ENCODE data around the gene MYOF. TPM values are rescaled to one million over a fixed set of nuclear protein-coding genes. Genes with fewer than 3 reads are reported as not detected.

MYOF gene
- total RNA-seq, 5 donors from 2014 or later (not counting 1 experiment from before 2014, with no cell fraction given) = 0.65 to 1.1 (median 0.86) TPM

DNA sequence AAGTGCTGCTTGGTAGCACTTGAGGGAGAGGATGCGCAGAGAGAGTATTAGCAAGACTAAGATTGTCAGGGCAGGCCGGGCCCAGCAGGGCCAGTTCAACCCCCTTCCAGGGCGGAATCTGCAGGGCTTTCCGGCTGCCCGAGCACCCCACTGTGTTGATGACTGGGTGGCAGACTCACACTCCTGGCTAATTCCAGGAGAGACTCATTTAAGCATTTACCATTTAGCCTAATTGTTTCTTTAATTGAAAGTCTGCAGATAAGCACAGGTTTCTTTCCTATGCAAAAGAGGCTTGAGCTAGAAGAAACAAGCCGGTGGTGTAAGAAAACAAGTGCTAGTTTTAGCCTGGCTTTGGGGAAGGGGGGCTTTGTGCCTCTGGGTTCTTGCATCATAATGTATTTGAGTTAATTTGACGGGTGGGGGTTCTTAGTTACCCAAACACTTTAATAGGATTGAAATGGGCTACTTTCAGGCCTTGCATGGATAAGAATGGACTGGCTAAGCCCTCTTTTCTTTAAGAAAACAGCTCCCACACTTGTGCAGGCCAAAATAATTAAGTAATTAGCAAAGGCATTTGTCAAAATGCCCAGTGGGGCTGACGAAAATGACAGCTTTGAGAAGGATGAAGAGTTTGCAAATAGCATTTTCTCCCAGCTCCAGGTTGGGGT, 201.3 kb downstream of the MYOF start:
- Histone ChIP-seq H3K4me3 (ENCODE audit: control insufficient read depth in 1 of 2, extremely low read depth in 1 of 2, low read length in 1 of 2) (no peak overlapping the region), H3K27ac (ENCODE audit: low read length) (no peak overlapping the region), H3K9me3 (no peaks in the 10 kb centered on the region), H3K27me3 (replicated peaks in 1 of 2; ENCODE audit: control insufficient read depth in 2 of 2, extremely low read depth in 1 of 2, insufficient read depth in 2 of 2, low read length in 1 of 2) (peaks cover 0 to 6% of the 10 kb centered on the region in 2 experiments), H3K36me3 (ENCODE audit: control insufficient read depth in 2 of 2, extremely low read depth in 1 of 2, insufficient read depth in 1 of 2, low read length in 1 of 2) (no peaks in the 10 kb centered on the region), H3K4me1 (ENCODE audit: control insufficient read depth in 1 of 2, extremely low read depth in 1 of 2, insufficient read depth in 2 of 2, low read length in 2 of 2) (no peaks in the 10 kb centered on the region)
- no CpG with 5 or more reads among the region's 8 CpGs for WGBS (ENCODE audit: insufficient coverage)
- ATAC-seq (replicated peaks in 1 of 4) (no peak), DNase-seq (no peak)
- CTCF ChIA-PET = interaction anchor here (0.5 to 1.2 kb wide), 3 partner anchors 11 to 396 kb away, joined by 3 to 5 read pairs (median 3); no protein-coding TSS in a partner anchor
- POLR2A ChIA-PET = no interaction called here
- Mint-ChIP-seq H3K4me3 (no peak overlapping the region), H3K9me3 (no peaks in the 10 kb centered on the region), H3K27ac (no peak overlapping the region), H3K27me3 (peaks cover 0 to 13% of the 10 kb centered on the region in 2 donors), H3K4me1 (no peaks in the 10 kb centered on the region), H3K36me3 (no peaks in the 10 kb centered on the region)

- CTCF ChIA-PET = no interaction called here
These were observed 201.9 kb downstream of the MYOF start for GRCh38 chr10:93280121-93280698.

GRCh38 chr10:93277360-93277759, 204.8 kb downstream of the MYOF start:
- Mint-ChIP-seq H3K9me3 (no peaks in the 10 kb centered on the region), H3K4me1 (no peaks in the 10 kb centered on the region), H3K4me3 (no peak overlapping the region), H3K27me3 (peaks cover 0 to 8% of the 10 kb centered on the region in 2 donors), H3K36me3 (no peaks in the 10 kb centered on the region), H3K27ac (no peak overlapping the region)
- H3K27ac ChIP-seq (ENCODE audit: low read length) = no peak overlapping the region
- ATAC-seq (replicated peaks in 1 of 4) (no peak), DNase-seq (no peak)
- no peaks in the 10 kb centered on the region for H3K4me1 ChIP-seq (ENCODE audit: control insufficient read depth in 1 of 2, extremely low read depth in 1 of 2, insufficient read depth in 2 of 2, low read length in 2 of 2)
- CTCF ChIA-PET = no interaction called here
- WGBS (ENCODE audit: insufficient coverage) = 86% methylated on average over 1 of the region's 4 CpGs
- H3K4me3 ChIP-seq (ENCODE audit: control insufficient read depth in 1 of 2, extremely low read depth in 1 of 2, low read length in 1 of 2) = no peak overlapping the region
- peaks cover 0 to 6% of the 10 kb centered on the region in 2 experiments for H3K27me3 ChIP-seq (replicated peaks in 1 of 2; ENCODE audit: control insufficient read depth in 2 of 2, extremely low read depth in 1 of 2, insufficient read depth in 2 of 2, low read length in 1 of 2)
- H3K36me3 ChIP-seq (ENCODE audit: control insufficient read depth in 2 of 2, extremely low read depth in 1 of 2, insufficient read depth in 1 of 2, low read length in 1 of 2) = no peaks in the 10 kb centered on the region
- POLR2A ChIA-PET = no interaction called here
- H3K9me3 ChIP-seq = no peaks in the 10 kb centered on the region

More at GRCh38 chr10:93280121-93280698, 201.9 kb downstream of the MYOF start:
- H3K4me1 Mint-ChIP-seq = no peaks in the 10 kb centered on the region
- no peak for ATAC-seq (replicated peaks in 1 of 4)
- no peaks in the 10 kb centered on the region for H3K4me1 ChIP-seq (ENCODE audit: control insufficient read depth in 1 of 2, extremely low read depth in 1 of 2, insufficient read depth in 2 of 2, low read length in 2 of 2)
- POLR2A ChIA-PET = no interaction called here
- H3K27me3 ChIP-seq (replicated peaks in 1 of 2; ENCODE audit: control insufficient read depth in 2 of 2, extremely low read depth in 1 of 2, insufficient read depth in 2 of 2, low read length in 1 of 2) = peaks cover 0 to 6% of the 10 kb centered on the region in 2 experiments
- H3K9me3 ChIP-seq = no peaks in the 10 kb centered on the region
- no peak overlapping the region for H3K4me3 Mint-ChIP-seq
- 88% methylated on average over 6 of the region's 6 CpGs for WGBS (ENCODE audit: insufficient coverage)
- DNase-seq = no peak
- no peaks in the 10 kb centered on the region for H3K9me3 Mint-ChIP-seq
- no peaks in the 10 kb centered on the region for H3K36me3 ChIP-seq (ENCODE audit: control insufficient read depth in 2 of 2, extremely low read depth in 1 of 2, insufficient read depth in 1 of 2, low read length in 1 of 2)
- peaks cover 0 to 13% of the 10 kb centered on the region in 2 donors for H3K27me3 Mint-ChIP-seq
- no peak overlapping the region for H3K27ac Mint-ChIP-seq
- H3K36me3 Mint-ChIP-seq = no peaks in the 10 kb centered on the region
- H3K27ac ChIP-seq (ENCODE audit: low read length) = no peak overlapping the region
- H3K4me3 ChIP-seq (ENCODE audit: control insufficient read depth in 1 of 2, extremely low read depth in 1 of 2, low read length in 1 of 2) = no peak overlapping the region

DNA sequence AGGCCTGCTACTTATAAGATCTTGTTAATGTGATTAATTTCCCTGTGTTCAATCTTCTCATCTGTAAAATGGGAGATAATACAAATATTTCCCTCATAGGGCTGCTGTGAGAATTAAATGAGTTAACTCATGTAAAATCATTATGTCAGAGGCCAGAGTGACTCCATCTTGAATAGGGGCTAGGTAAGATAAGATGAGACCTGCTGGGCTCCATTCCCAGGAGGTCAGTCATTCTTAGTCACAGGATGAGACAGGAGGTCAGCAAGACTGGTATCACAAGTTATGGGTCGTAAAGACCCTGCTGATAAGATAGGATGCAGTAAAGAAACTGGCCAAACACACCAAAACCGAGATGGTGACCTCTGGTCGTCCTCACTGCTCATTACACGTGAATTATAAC, 207.7 kb downstream of the MYOF start:
- ChIA-PET POLR2A (no interaction called here), CTCF (no interaction called here)
- H3K27ac Mint-ChIP-seq = no peak overlapping the region
- H3K27me3 Mint-ChIP-seq = peaks cover 0 to 4% of the 10 kb centered on the region in 2 donors
- Histone ChIP-seq H3K4me3 (ENCODE audit: control insufficient read depth in 1 of 2, extremely low read depth in 1 of 2, low read length in 1 of 2) (no peak overlapping the region), H3K4me1 (ENCODE audit: control insufficient read depth in 1 of 2, extremely low read depth in 1 of 2, insufficient read depth in 2 of 2, low read length in 2 of 2) (no peaks in the 10 kb centered on the region), H3K36me3 (ENCODE audit: control insufficient read depth in 2 of 2, extremely low read depth in 1 of 2, insufficient read depth in 1 of 2, low read length in 1 of 2) (no peaks in the 10 kb centered on the region), H3K27ac (ENCODE audit: low read length) (no peak overlapping the region), H3K27me3 (replicated peaks in 1 of 2; ENCODE audit: control insufficient read depth in 2 of 2, extremely low read depth in 1 of 2, insufficient read depth in 2 of 2, low read length in 1 of 2) (peaks cover 0 to 6% of the 10 kb centered on the region in 2 experiments), H3K9me3 (no peaks in the 10 kb centered on the region)
- ATAC-seq (replicated peaks in 1 of 4) (no peak), DNase-seq (no peak)
- 76% methylated on average over 3 of the region's 4 CpGs for WGBS (ENCODE audit: insufficient coverage)
- no peak overlapping the region for H3K4me3 Mint-ChIP-seq
- no peaks in the 10 kb centered on the region for H3K4me1 Mint-ChIP-seq
- H3K9me3 Mint-ChIP-seq = peaks cover 0 to 5% (median 3%) of the 10 kb centered on the region in 3 donors
- H3K36me3 Mint-ChIP-seq = no peaks in the 10 kb centered on the region

- ChIA-PET CTCF (interaction anchor here in 1 of 2 donors (1.0 kb wide), 1 partner anchor 19 kb away, joined by 4 read pairs; no protein-coding TSS in a partner anchor), POLR2A (interaction anchor here in 1 of 2 donors (0.6 kb wide), 1 partner anchor 84 kb away, joined by 6 read pairs; no protein-coding TSS in a partner anchor)
- H3K27me3 Mint-ChIP-seq = peaks cover 0 to 4% of the 10 kb centered on the region in 2 donors
- no peaks in the 10 kb centered on the region for H3K36me3 ChIP-seq (ENCODE audit: control insufficient read depth in 2 of 2, extremely low read depth in 1 of 2, insufficient read depth in 1 of 2, low read length in 1 of 2)
- 71% methylated on average over 1 of the region's 8 CpGs for WGBS (ENCODE audit: insufficient coverage)
- H3K4me3 Mint-ChIP-seq = no peak overlapping the region
- peaks cover 0 to 6% of the 10 kb centered on the region in 2 experiments for H3K27me3 ChIP-seq (replicated peaks in 1 of 2; ENCODE audit: control insufficient read depth in 2 of 2, extremely low read depth in 1 of 2, insufficient read depth in 2 of 2, low read length in 1 of 2)
- ATAC-seq (replicated peaks in 1 of 4) (no peak), DNase-seq (no peak)
- H3K4me1 ChIP-seq (ENCODE audit: control insufficient read depth in 1 of 2, extremely low read depth in 1 of 2, insufficient read depth in 2 of 2, low read length in 2 of 2) = no peaks in the 10 kb centered on the region
- peaks cover 0 to 11% (median 5%) of the 10 kb centered on the region in 3 donors for H3K9me3 Mint-ChIP-seq
- peaks cover 2 to 10% (median 6%) of the 10 kb centered on the region in 3 donors for H3K4me1 Mint-ChIP-seq
- no peaks in the 10 kb centered on the region for H3K36me3 Mint-ChIP-seq
- no peak overlapping the region for H3K27ac Mint-ChIP-seq
- no peaks in the 10 kb centered on the region for H3K9me3 ChIP-seq
- no peak overlapping the region for H3K27ac ChIP-seq (ENCODE audit: low read length)
- H3K4me3 ChIP-seq (ENCODE audit: control insufficient read depth in 1 of 2, extremely low read depth in 1 of 2, low read length in 1 of 2) = no peak overlapping the region
These were observed 209.1 kb downstream of the MYOF start for GRCh38 chr10:93272884-93273675.

- Mint-ChIP-seq H3K9me3 (peaks cover 0 to 11% (median 5%) of the 10 kb centered on the region in 3 donors), H3K27ac (no peak overlapping the region), H3K36me3 (no peaks in the 10 kb centered on the region), H3K4me3 (no peak overlapping the region), H3K4me1 (peaks cover 2 to 11% (median 6%) of the 10 kb centered on the region in 3 donors), H3K27me3 (no peaks in the 10 kb centered on the region)
- H3K4me1 ChIP-seq (ENCODE audit: control insufficient read depth in 1 of 2, extremely low read depth in 1 of 2, insufficient read depth in 2 of 2, low read length in 2 of 2) = no peaks in the 10 kb centered on the region
- no peak overlapping the region for H3K4me3 ChIP-seq (ENCODE audit: control insufficient read depth in 1 of 2, extremely low read depth in 1 of 2, low read length in 1 of 2)
- H3K9me3 ChIP-seq = no peaks in the 10 kb centered on the region
- no peaks in the 10 kb centered on the region for H3K36me3 ChIP-seq (ENCODE audit: control insufficient read depth in 2 of 2, extremely low read depth in 1 of 2, insufficient read depth in 1 of 2, low read length in 1 of 2)
- H3K27me3 ChIP-seq (replicated peaks in 1 of 2; ENCODE audit: control insufficient read depth in 2 of 2, extremely low read depth in 1 of 2, insufficient read depth in 2 of 2, low read length in 1 of 2) = peaks cover 0 to 3% of the 10 kb centered on the region in 2 experiments
- CTCF ChIA-PET = interaction anchor here in 1 of 2 donors (0.6 kb wide), 1 partner anchor 17 kb away, joined by 5 read pairs; no protein-coding TSS in a partner anchor
- DNase-seq = no peak
- H3K27ac ChIP-seq (ENCODE audit: low read length) = no peak overlapping the region
- POLR2A ChIA-PET = no interaction called here
- no peak for ATAC-seq (replicated peaks in 1 of 4)
These were observed 210.8 kb downstream of the MYOF start for GRCh38 chr10:93271347-93271746.
